Measurements from ENCODE around the gene RNF123. TPM values are rescaled to one million over a fixed set of nuclear protein-coding genes. Genes with fewer than 3 reads are reported as not detected.

RNF123 gene
- total RNA-seq, 1 donor from 2014 or later = 17.6 TPM

- H3K27me3 ChIP-seq (ENCODE audit: control insufficient read depth, insufficient read depth, low read length) = no peaks in the 10 kb centered on the region
- no peak for TF ChIP-seq CTCF (IDR thresholded peaks at IDR 0.05; ENCODE audit: insufficient read depth, low read length, severe bottlenecking)
- H3K36me3 ChIP-seq (ENCODE audit: control insufficient read depth, insufficient read depth, low read length) = peaks cover 15% of the 10 kb centered on the region
- no peak overlapping the region for H3K4me3 ChIP-seq (ENCODE audit: low read depth, low read length)
- no peak for FAIRE-seq
- no peak for DNase-seq (ENCODE audit: low read depth)
These were observed 43.2 kb downstream of the RNF123 start for GRCh38 chr3:49732597-49732996.

GRCh38 chr3:49733551-49733950 is 44.2 kb downstream of the RNF123 start:
- H3K27me3 ChIP-seq (ENCODE audit: control insufficient read depth, insufficient read depth, low read length) = no peaks in the 10 kb centered on the region
- DNase-seq (ENCODE audit: low read depth) (no peak), FAIRE-seq (no peak)
- H3K4me3 ChIP-seq (ENCODE audit: low read depth, low read length) = no peak overlapping the region
- H3K36me3 ChIP-seq (ENCODE audit: control insufficient read depth, insufficient read depth, low read length) = peaks cover 22% of the 10 kb centered on the region
- TF ChIP-seq CTCF (IDR thresholded peaks at IDR 0.05; ENCODE audit: insufficient read depth, low read length, severe bottlenecking) = no peak

GRCh38 chr3:49734752-49735151 is 45.4 kb downstream of the RNF123 start:
- no peak overlapping the region for H3K4me3 ChIP-seq (ENCODE audit: low read depth, low read length)
- peaks cover 22% of the 10 kb centered on the region for H3K36me3 ChIP-seq (ENCODE audit: control insufficient read depth, insufficient read depth, low read length)
- no peak for TF ChIP-seq CTCF (IDR thresholded peaks at IDR 0.05; ENCODE audit: insufficient read depth, low read length, severe bottlenecking)
- no peak for FAIRE-seq
- H3K27me3 ChIP-seq (ENCODE audit: control insufficient read depth, insufficient read depth, low read length) = no peaks in the 10 kb centered on the region
- DNase-seq (ENCODE audit: low read depth) = no peak

GRCh38 chr3:49738067-49738713 is 48.8 kb downstream of the RNF123 start:
- peaks cover 15% of the 10 kb centered on the region for H3K36me3 ChIP-seq (ENCODE audit: control insufficient read depth, insufficient read depth, low read length)
- no peak overlapping the region for H3K4me3 ChIP-seq (ENCODE audit: low read depth, low read length)
- DNase-seq (ENCODE audit: low read depth) (no peak), FAIRE-seq (peak; percentile 50)
- no peaks in the 10 kb centered on the region for H3K27me3 ChIP-seq (ENCODE audit: control insufficient read depth, insufficient read depth, low read length)
- TF ChIP-seq CTCF (IDR thresholded peaks at IDR 0.05; ENCODE audit: insufficient read depth, low read length, severe bottlenecking) = no peak

GRCh38 chr3:49740427-49740826 is 51.1 kb downstream of the RNF123 start:
- Histone ChIP-seq H3K36me3 (ENCODE audit: control insufficient read depth, insufficient read depth, low read length) (peaks cover 11% of the 10 kb centered on the region), H3K4me3 (ENCODE audit: low read depth, low read length) (no peak overlapping the region), H3K27me3 (ENCODE audit: control insufficient read depth, insufficient read depth, low read length) (no peaks in the 10 kb centered on the region)
- DNase-seq (ENCODE audit: low read depth) (no peak), FAIRE-seq (no peak)
- no peak for TF ChIP-seq CTCF (IDR thresholded peaks at IDR 0.05; ENCODE audit: insufficient read depth, low read length, severe bottlenecking)

GRCh38 chr3:49745986-49746385 is 56.6 kb downstream of the RNF123 start:
- H3K27me3 ChIP-seq (ENCODE audit: control insufficient read depth, insufficient read depth, low read length) = no peaks in the 10 kb centered on the region
- no peak for TF ChIP-seq CTCF (IDR thresholded peaks at IDR 0.05; ENCODE audit: insufficient read depth, low read length, severe bottlenecking)
- DNase-seq (ENCODE audit: low read depth) (peak; percentile 93), FAIRE-seq (no peak)
- no peak overlapping the region for H3K4me3 ChIP-seq (ENCODE audit: low read depth, low read length)
- peaks cover 7% of the 10 kb centered on the region for H3K36me3 ChIP-seq (ENCODE audit: control insufficient read depth, insufficient read depth, low read length)
